Ishikawa (cell line): ENCODE results near the gene RAMP2.

ENCODE experiments used
- CEBPB ChIP-seq: IDR thresholded peaks from 2 replicates; pipeline ENCODE4 v1.6.1; 2012
- CREB1 ChIP-seq: IDR thresholded peaks from 2 replicates; pipeline ENCODE4 v1.6.1; 2012; ENCODE audit warnings: low read depth
- EGR1 ChIP-seq: IDR thresholded peaks from 2 replicates; pipeline ENCODE4 v1.6.1; 2012
- EP300 ChIP-seq: IDR thresholded peaks from 2 replicates; pipeline ENCODE4 v1.6.1; 2012; ENCODE audit warnings: borderline replicate concordance
- FOXM1 ChIP-seq: IDR thresholded peaks from 2 replicates; pipeline ENCODE4 v1.6.1; 2012; ENCODE audit warnings: low read depth, borderline replicate concordance
- NFIC ChIP-seq: IDR thresholded peaks from 2 replicates; pipeline ENCODE4 v1.6.1; 2012
- RAD21 ChIP-seq: IDR thresholded peaks from 2 replicates; pipeline ENCODE4 v1.6.1; 2012; ENCODE audit warnings: low read depth
- TAF1 ChIP-seq: IDR thresholded peaks from 2 replicates; pipeline ENCODE4 v1.6.1; 2012; ENCODE audit warnings: low read depth, mild to moderate bottlenecking
- TCF12 ChIP-seq: IDR thresholded peaks from 2 replicates; pipeline ENCODE4 v1.6.1; 2012; ENCODE audit warnings: low read depth
- TEAD4 ChIP-seq: IDR thresholded peaks from 2 replicates; pipeline ENCODE4 v1.6.1; 2012
- YY1 ChIP-seq: IDR thresholded peaks from 2 replicates; pipeline ENCODE4 v1.6.1; 2012; ENCODE audit warnings: low read depth
- ZBTB7A ChIP-seq: IDR thresholded peaks from 2 replicates; pipeline ENCODE4 v1.6.1; 2012; ENCODE audit warnings: low read depth
- TF ChIP-seq, protein P1 (sequence below): IDR thresholded peaks from 2 replicates; pipeline ENCODE4 v1.6.1; 2012
- TF ChIP-seq, protein P2 (sequence below): IDR thresholded peaks from 2 replicates; pipeline ENCODE4 v1.6.1; 2012; ENCODE audit warnings: low read depth, mild to moderate bottlenecking
- TF ChIP-seq, protein P3 (sequence below): IDR thresholded peaks from 2 replicates; pipeline ENCODE4 v1.6.1; 2012

RAMP2 gene

DNA sequence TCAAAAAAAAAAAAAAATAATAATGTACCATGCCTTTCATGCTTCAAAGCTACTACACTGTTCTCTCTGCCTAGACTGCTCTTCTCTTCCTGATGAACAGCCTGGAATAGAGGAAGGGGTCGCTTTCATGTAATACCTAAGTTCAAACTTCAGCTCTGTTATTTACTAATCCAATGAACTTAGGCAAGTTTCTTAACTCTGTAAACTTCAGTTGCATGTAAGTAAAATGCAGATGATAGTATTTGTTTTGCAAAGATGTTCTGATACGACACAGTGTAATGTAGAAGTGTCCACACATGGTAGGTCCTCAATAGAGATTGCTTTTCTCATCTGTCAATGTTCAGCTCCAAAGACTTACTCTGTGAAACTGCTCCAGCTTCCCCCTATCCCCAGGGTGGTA is 30.9 kb downstream of the RAMP2 start:
- no peak for TF ChIP-seq FOXM1
- TF ChIP-seq TAF1, result no peak
- TF ChIP-seq YY1, result no peak
- no peak for TF ChIP-seq NFIC
- TF ChIP-seq, protein P1, sequence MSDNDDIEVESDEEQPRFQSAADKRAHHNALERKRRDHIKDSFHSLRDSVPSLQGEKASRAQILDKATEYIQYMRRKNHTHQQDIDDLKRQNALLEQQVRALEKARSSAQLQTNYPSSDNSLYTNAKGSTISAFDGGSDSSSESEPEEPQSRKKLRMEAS, result no peak
- TF ChIP-seq ZBTB7A, result no peak
- TF ChIP-seq, protein P2, sequence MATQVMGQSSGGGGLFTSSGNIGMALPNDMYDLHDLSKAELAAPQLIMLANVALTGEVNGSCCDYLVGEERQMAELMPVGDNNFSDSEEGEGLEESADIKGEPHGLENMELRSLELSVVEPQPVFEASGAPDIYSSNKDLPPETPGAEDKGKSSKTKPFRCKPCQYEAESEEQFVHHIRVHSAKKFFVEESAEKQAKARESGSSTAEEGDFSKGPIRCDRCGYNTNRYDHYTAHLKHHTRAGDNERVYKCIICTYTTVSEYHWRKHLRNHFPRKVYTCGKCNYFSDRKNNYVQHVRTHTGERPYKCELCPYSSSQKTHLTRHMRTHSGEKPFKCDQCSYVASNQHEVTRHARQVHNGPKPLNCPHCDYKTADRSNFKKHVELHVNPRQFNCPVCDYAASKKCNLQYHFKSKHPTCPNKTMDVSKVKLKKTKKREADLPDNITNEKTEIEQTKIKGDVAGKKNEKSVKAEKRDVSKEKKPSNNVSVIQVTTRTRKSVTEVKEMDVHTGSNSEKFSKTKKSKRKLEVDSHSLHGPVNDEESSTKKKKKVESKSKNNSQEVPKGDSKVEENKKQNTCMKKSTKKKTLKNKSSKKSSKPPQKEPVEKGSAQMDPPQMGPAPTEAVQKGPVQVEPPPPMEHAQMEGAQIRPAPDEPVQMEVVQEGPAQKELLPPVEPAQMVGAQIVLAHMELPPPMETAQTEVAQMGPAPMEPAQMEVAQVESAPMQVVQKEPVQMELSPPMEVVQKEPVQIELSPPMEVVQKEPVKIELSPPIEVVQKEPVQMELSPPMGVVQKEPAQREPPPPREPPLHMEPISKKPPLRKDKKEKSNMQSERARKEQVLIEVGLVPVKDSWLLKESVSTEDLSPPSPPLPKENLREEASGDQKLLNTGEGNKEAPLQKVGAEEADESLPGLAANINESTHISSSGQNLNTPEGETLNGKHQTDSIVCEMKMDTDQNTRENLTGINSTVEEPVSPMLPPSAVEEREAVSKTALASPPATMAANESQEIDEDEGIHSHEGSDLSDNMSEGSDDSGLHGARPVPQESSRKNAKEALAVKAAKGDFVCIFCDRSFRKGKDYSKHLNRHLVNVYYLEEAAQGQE, result no peak
- TF ChIP-seq EGR1, result no peak
- TF ChIP-seq RAD21, result no peak
- no peak for TF ChIP-seq EP300
- TF ChIP-seq CREB1, result no peak
- TF ChIP-seq TCF12, result no peak
- TF ChIP-seq, protein P3, sequence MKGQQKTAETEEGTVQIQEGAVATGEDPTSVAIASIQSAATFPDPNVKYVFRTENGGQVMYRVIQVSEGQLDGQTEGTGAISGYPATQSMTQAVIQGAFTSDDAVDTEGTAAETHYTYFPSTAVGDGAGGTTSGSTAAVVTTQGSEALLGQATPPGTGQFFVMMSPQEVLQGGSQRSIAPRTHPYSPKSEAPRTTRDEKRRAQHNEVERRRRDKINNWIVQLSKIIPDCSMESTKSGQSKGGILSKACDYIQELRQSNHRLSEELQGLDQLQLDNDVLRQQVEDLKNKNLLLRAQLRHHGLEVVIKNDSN, result no peak
- no peak for TF ChIP-seq TEAD4
- no peak for TF ChIP-seq CEBPB

DNA sequence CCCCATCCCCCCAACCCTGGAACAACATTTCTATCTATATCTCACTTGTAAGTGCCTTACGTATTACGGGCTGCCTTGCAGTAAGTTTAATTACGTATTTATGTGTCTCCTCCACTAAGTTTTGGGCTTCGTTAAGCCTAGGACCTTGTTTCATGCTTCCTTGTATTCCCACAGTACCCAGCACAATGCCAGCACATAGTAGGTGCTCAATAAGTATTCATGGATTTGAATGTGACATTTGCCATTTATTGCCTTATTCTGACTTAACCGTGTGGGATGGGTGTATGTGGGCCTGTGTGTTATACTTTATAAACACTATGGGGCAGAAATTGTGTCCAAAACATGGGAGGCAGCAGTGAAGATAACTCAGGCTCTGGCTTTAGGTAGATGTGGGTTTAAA is 31.5 kb downstream of the RAMP2 start:
- no peak for TF ChIP-seq ZBTB7A
- no peak for TF ChIP-seq YY1
- TF ChIP-seq, protein P3, result no peak
- TF ChIP-seq RAD21, result no peak
- no peak for TF ChIP-seq CREB1
- TF ChIP-seq TAF1, result no peak
- TF ChIP-seq EGR1, result no peak
- no peak for TF ChIP-seq TEAD4
- TF ChIP-seq, protein P1, result no peak
- no peak for TF ChIP-seq CEBPB
- no peak for TF ChIP-seq TCF12
- TF ChIP-seq, protein P2, result no peak
- TF ChIP-seq FOXM1, result no peak
- TF ChIP-seq EP300, result no peak
- no peak for TF ChIP-seq NFIC

DNA sequence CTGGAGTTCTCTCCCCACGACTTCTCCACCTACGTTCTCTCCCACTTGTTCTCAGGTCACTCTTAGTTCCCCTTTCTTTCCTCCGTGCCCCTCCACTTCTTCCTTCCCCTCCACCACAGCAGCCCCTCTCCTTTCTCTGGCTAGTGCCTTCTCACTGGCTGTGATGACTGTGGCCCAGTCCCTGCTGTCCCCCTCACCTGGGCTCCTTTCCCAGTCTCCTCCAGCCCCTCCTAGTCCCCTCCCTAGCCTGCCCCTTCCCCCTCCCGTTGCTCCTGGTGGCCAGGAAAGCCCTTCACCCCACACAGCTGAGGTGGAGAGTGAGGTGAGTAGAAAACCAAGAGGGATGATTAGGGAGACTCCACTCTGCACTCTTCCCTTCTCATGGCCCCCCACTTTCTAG is 34.0 kb downstream of the RAMP2 start:
- TF ChIP-seq TCF12 (no peak), TAF1 (no peak), EP300 (no peak), CEBPB (no peak), TEAD4 (no peak), CREB1 (no peak), YY1 (no peak), RAD21 (no peak), ZBTB7A (no peak)
- TF ChIP-seq, protein P3, result no peak
- TF ChIP-seq, protein P1, result no peak

DNA sequence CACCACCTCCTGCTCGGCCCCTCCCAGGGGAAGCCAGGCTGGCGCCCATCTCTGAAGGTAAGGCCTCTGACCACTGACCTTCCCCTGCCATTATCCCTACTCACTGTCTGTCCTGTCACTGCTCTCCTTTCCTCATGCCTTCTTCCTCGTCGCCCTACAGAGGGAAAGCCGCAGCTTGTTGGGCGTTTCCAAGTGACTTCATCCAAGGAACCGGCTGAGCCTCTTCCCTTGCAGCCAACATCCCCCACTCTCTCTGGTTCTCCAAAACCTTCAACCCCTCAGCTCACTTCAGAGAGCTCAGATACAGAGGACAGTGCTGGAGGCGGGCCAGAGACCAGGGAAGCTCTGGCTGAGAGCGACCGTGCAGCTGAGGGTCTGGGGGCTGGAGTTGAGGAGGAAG is 34.4 kb downstream of the RAMP2 start:
- TF ChIP-seq, protein P3, result no peak
- TF ChIP-seq TCF12 (no peak), YY1 (no peak), CEBPB (no peak), TAF1 (no peak), TEAD4 (no peak), CREB1 (no peak)

DNA sequence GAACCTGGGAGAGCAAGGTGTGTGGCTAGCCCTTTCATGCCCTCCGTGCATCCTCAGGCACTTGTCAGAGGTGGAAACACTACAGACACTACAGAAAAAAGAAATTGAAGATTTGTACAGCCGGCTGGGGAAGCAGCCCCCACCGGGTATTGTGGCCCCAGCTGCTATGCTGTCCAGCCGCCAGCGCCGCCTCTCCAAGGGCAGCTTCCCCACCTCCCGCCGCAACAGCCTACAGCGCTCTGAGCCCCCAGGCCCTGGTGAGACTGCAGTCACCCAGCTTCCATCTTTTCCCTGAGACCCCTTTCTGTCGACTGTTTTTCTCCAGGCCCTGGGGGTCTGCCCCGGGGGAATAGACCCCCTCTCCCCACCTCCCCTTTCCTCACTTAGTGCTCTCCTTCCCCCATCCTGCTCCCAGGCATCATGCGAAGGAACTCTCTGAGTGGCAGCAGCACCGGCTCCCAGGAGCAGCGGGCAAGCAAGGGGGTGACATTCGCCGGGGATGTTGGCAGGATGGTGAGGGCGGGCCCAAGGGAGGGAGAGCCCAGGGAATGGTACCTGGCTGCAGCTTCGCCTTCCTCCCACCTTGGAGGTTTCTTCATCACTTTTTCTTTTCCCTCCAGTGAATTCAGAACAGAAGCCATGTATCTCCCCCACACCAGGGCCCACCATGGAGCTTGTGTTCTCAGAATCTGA is 35.2 kb downstream of the RAMP2 start:
- TF ChIP-seq, protein P2, result no peak
- TF ChIP-seq EP300 (no peak), ZBTB7A (no peak), NFIC (no peak), YY1 (no peak), RAD21 (no peak), CREB1 (no peak), TEAD4 (no peak)
- TF ChIP-seq, protein P3, result no peak
